Measurements from ENCODE around the gene CYP2A13.
"Not testable (repeated sequence)": the region's sequence is repeated elsewhere in the genome, so short reads cannot be mapped to it uniquely, and the experiment has no call there.

CYP2A13 gene

DNA sequence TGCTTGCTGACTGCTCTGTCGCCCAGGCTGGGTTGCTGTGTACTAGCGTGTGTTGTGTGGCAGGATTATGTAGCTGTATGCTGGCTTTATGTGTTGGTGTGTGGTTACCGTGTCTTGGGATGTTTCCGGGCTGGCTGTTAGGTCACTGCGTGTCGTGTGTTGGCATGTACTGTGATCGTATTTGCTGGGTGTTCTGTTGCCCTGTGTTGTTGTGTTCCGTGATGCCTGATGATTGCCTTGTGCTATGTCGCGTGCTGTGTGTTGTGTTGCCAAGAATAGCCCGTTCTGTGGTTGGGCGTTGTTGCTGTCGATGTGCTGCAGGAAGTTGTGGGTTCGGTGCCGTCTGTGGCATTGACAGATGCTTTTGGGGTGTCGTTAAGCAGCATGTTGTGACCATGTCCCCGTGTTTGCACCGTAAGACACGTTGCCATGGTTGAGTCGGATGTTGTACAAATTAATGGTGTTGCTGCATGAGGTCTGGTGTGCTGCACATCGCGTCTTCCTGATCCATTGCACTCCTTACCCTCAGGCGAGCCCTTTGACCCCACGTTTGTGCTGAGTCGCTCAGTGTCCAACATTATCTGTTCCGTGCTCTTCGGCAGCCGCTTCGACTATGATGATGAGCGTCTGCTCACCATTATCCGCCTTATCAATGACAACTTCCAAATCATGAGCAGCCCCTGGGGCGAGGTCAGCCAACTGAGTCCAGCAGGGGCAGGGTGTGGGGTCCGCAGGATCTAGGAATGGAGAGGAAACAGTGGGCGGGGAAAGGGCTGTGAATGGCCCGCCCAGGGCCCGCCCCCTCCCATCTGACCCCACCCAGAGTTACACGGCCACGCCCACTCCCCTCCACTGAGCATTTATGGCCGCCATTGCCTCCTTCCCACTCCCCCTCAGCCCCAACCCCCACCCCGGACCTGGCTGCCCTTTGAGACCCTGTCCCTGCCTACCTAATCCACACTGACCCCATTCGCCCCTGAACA is 33.0 kb downstream of the CYP2A13 start:
- DNase-seq, result not testable (repeated sequence)

DNA sequence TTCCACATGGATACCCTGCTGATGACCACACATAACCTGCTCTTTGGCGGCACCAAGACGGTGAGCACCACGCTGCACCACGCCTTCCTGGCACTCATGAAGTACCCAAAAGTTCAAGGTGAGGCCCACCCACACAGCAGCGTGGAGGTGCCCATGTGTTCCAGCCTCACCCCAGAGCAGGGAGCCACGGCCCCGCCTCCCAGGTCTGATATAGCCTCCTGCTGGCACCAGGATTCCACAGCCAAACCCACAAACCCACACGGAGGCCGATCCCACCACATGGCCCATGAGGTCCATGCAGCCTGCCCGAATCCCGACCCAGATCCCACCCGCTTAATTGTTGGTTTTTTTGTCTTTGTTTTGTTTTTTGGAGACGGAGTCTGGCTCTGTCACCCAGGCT is 34.6 kb downstream of the CYP2A13 start:
- DNase-seq, result not testable (repeated sequence)

DNA sequence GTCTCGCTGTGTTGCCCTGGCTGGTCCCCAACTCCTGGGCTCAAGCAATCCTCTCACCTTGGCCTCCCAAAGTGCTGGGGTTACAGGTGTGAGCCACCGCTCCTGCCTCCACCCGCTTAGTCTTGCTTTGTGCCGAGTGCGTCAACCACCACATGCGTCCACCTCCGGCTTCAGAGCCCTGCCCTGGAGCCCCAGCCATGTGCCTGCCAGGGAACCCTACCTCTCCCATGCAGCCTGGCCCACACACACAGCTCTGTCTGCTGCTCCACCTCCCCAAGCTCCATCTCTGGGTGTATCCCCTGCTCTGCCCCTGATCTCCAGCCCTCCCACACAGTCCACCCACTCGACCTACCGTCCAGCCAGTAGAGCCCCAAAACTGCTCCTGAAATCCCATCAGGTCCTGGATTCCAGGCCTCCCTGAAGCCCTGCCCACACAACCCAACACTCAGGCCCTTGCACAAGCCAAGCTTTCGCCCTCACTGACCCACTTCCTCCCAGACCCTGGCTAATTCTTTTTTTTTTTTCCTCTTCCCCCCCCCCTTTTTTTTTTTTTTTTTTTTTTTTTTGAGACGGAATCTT is 35.6 kb downstream of the CYP2A13 start:
- DNase-seq, result no peak

DNA sequence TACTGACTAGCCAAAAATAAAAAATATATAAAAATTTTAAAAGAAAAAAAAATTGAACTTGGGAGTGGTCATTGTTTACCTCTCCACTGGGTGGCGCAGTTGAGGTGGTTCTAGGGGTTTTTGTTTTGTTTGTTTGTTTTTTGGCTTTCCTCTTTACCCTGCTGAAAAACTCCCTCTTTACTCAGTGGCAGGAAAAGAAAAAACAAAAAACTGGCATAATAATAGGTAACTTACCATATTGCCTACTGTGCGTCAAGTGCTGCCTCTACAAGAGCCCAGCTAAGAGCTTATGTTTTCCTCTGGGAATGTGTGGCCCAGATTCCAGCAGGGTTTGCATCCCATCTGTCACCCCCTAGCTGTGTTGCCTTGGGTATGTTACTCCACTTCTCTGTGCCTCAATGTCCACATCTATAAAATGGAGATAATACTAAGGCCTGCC is 38.5 kb downstream of the CYP2A13 start:
- DNase-seq, result peak; percentile 71

DNA sequence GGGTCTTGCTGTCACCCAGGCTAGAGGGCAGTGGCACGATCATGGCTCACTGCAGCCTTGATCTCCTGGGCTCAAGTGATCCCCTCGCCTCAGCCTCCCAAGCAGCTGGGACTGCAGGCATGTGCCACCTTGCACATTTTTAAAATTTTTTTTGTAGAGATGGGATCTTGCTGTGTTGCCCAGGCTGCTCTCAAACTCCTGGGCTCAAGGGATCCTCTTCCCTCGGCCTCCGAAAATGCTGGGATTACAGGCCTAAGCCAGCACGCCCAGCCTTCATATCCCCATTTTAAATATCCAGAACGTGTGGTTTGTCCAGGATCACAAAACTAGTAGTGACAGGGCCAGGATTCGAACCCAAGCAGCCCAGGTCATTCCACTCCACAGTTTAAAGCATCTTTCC is 39.1 kb downstream of the CYP2A13 start:
- DNase-seq, result not testable (repeated sequence)

DNA sequence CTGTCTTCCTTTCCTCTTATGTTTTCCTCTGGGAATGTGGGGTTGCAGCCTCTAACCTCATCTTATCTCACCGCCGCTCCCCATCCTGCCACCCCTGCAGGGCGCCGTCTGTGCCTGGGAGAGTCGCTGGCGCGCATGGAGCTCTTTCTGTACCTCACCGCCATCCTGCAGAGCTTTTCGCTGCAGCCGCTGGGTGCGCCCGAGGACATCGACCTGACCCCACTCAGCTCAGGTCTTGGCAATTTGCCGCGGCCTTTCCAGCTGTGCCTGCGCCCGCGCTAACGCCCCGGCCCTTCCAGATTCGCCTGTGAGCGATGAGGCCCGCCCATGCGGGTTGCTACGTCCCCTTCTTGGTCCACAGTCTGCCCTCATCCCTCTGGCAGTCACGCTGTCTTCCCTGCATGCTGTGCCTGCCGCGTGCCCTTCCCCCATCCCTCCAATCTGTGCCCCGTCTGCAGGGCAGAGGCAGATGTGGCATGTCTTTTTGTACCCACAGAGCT is 39.6 kb downstream of the CYP2A13 start:
- peak; percentile 88 for DNase-seq

DNA sequence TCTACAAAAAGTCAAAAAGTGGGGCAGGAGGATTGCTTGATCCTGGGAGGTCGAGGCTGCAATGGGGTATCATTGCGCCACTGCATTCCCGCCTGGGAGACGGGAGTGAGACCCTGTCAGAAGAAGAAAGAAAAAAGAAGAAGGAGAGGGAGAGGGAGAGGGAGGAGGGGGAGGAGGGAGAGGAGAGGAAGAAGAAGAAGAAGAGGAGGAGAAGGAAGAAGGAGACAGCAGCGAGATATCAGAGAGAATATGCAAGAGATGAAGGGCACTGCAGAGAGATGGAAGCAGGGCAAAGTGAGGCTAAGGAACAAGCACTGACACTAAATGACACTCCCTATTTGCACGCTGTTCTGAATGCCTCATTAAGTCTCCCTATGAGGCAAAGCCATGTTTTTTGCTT is 40.4 kb downstream of the CYP2A13 start:
- DNase-seq, result no peak

DNA sequence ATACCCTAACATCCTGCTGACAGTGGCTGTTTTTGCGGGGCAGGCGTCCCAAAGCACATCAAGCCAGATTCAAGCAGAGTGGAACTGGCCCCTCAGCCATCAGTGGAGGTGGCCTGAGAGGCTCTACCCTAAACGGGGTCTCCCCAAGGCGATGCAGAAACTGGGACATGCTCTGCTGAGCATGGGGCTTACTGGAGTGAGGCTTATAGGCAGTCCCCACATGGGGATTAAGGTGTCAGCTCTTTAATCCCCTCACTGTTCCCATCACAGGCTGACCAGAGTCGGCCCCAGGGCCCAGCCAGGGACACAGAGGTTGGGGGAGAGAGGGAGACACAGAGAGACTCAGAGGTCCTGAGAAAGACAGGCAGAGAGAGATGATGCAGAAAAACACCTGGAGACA is 42.9 kb downstream of the CYP2A13 start:
- no peak for DNase-seq

DNA sequence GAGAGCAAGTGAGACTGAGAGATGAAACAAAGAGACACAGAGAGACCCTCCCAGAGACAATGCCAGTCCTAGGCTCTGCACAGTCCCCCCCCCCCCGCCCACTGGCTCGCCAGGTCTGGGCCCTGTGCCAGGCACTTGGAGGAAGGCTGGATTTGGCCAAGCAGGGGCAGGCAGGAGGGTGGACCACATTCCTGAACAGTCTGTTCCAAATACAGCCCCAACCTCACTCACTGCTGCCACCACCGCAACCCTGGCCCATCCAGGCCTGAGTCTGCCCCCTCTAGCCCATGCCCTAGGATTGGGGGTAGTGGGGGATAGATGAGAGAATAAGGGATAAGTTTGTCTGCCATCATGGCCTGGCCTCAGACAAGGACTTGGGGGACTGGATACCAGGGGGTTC is 45.0 kb downstream of the CYP2A13 start:
- no peak for DNase-seq

DNA sequence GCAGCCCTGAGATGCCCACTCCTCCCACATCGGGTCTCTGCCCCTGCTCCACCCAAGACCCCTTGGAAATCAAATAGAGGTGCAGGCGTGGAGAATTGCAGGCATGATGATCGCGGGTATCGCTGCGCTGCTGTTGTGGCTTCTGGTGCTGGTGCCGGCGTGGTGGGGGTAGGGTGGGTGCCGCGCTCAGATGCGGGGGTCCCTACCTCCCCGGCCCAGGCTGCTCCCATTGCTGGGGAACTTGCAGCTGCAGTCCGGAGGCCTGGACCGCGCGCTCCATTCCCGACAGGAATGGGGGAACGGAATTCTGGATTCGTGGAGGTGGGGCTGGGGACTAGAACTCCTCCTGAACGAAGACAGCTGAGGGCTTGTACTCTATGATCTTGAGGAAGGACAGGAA is 46.4 kb downstream of the CYP2A13 start:
- DNase-seq, result no peak

DNA sequence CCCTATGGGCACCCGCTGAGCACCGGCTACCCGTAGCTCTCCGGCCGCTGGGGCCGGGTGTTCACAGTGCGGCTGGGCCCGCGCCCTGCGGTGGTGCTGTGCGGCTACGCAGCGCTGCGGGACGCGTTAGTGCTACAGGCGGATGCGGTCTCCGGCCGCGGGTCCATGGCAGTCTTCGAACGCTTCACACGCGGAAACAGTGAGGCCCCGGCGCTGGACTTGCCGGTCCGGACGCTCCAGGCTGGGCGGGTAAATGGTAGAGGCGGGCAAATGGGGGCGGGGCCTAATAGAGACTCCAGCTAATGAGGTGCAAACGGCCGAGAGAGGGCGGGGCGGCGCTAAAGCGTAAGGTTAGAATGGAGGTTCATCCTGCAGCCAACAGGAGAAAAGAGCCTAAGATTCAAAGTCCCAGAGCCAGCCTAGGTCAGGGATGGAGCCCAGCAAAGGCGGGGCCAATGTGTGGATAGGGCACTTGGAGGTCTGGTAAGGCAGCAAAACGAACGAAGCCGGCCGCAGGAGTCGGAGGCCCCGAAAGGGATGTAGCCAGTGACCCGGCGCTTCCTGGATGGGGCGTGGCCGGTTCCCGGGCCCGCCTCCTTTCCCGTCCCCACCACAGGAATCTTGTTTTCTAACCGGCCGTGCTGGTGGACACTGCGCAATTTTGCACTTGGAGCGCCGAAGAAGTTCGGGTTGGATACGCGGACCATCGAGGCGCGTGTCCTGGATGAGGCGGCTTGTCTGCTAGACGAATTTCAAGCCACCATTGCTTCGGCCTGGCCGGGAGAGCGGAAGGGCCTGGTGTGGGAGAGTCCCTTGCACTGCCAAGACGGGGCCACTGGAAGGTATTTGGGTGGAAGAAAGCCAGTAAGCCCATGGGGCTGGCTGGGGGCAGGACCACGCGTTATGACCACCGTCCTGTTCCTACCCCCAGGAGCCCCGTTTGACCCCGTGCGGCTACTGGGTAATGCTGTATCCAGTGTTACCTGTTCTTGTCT is 47.4 kb downstream of the CYP2A13 start:
- peak; percentile 76 for DNase-seq

DNA sequence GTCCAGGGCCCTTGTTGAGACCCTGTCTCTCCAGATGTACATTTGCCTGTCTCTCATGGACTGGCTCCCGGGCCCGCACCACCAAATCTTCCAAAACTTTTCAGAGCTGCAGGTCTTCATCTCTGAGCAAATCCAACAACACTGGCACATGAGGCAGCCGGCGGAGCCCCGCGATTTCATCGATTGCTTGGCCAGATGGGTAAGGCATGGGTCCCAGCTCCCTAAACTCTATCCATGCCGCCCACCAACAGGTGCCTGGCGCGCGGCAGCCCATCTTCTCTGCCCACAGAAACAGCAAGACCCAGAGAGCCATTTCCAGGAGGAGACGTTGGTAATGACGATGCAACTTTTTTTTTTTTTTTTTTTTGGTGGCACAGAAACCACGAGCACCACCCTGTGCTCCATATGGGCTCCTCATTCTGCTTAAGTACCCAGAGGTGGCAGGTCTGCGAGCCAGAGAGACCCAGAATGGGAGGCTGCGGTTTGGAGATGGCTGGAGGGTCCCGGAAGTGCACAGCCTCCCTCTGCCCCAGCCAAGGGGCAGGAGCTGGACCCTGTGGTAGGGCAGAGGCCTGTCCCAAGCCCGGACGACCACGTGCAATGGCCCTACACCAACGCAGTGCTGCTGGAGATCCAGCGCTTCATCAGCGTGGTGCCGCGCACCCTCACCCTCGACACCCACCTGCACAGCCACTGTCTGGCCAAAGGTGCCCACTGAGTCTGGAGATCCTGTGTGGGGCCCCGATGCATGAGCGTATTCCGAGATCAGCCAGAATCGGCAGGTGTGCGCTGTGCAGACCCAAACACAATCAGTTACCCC is 48.6 kb downstream of the CYP2A13 start:
- no peak for DNase-seq

DNA sequence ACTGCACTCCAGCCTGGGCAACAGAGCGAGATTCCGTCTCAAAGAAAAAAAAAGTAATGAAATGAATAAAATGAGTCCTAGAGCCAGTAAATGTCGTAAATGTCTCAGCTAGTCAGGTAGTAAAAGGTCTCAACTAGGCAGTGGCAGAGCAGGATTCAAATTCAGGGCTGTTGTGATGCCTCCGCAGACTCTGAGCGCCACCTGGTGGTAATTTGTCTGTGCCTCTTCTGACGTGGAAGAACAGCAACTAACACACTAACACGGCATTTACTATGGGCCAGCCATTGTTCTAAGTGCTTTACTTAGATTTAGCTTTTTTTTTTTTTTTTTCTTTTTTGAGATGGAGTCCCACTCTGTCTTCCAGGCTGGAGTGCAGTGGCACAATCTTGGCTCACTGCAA is 56.2 kb downstream of the CYP2A13 start:
- peak; percentile 92 for DNase-seq
